Retina (tissue), 1 donor: ENCODE results near the gene OPCML.

Source experiments
- DNase-seq: peaks from one replicate; pipeline ENCODE4 v3.0.0-alpha.2; 2016

The OPCML gene

GRCh38 chr11:132771746-132772145 lies 760.6 kb downstream of the OPCML start:
- DNase-seq = no peak

- peak; percentile 49 for DNase-seq
Measured at GRCh38 chr11:132770829-132771530, 761.3 kb downstream of the OPCML start.

GRCh38 chr11:132763503-132763902 lies 768.8 kb downstream of the OPCML start:
- no peak for DNase-seq

GRCh38 chr11:132755934-132756333 lies 776.4 kb downstream of the OPCML start:
- DNase-seq = no peak

DNA sequence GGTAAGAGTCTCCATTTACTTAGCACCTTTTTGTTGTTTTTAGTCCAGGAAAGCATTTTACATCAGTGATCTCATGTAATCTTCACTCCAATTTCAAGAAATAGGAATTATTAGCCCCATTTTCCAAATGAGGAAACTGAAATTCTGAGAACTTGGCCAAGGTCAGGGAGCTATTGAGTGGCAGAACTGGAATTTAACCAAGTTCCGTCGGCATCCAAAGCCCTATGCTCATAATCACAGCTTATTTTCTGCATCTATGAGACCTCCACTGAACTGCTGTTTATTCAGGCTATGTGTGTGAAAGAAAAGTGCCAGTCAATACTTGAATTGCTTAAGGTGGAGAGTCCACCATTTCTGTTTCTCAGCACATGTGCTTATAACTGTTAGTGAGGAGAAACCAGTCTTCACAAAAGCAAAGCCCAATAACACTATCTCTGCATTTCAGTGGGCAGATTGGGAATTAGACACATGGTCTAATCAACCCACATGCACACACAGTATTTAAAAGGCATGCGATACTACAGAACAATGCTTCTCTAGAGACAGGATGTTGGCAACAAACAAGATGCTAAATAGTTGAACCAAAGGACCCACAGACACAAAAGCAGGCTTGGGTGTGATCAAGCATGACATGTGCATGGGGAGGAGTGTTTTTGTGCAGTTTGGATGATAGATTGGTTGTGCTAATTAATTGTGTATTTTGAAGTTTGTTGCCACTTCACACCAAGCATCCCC lies 780.6 kb downstream of the OPCML start:
- DNase-seq = no peak

DNA sequence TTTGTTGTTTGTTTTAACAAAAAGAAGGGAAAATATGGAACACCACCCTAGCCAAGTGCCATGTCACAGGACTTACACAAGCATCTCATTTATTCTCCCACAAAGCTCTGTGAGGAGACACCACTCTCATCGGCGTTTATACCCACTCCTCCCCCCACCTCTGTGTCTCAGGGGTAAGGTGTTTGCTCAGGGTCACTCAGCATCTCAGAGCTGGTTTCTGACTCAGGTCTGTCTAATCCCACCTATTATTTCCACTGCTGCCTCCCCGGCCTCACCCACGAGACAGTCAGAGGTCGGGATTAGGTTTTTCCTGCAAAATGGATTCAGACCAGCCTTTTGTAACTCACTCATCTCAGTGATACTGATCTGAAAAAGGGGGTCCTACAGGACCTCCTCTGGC lies 786.0 kb downstream of the OPCML start:
- no peak for DNase-seq

GRCh38 chr11:132745306-132745705 lies 787.0 kb downstream of the OPCML start:
- no peak for DNase-seq

GRCh38 chr11:132744771-132745170 lies 787.5 kb downstream of the OPCML start:
- no peak for DNase-seq

- DNase-seq = peak; percentile 46
Measured at GRCh38 chr11:132743601-132744000, 788.7 kb downstream of the OPCML start.

GRCh38 chr11:132742929-132743328 lies 789.4 kb downstream of the OPCML start:
- DNase-seq = no peak

DNA sequence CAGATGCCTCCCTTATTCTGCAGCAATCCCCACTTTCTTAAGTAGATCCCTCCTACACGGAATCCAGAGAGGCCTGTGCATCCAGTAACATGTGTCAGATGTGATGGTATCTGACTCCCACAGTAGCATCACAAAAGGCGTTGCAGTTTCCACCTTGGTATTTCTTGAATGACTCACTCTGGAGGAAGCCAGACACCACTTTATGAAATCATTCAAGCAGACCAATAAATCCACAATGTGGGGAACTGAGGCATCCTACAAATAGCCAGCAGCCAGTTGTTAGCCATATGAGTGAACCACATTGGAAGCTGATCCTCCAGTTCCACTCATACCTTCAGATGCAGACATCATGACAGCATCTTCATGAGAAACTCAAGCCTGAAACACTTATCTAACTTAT lies 798.1 kb downstream of the OPCML start:
- no peak for DNase-seq

GRCh38 chr11:132728026-132728425 lies 804.3 kb downstream of the OPCML start:
- no peak for DNase-seq

- no peak for DNase-seq
Measured at GRCh38 chr11:132721526-132721925, 810.8 kb downstream of the OPCML start.

- DNase-seq = no peak
Measured at GRCh38 chr11:132719684-132720083, 812.6 kb downstream of the OPCML start.

DNA sequence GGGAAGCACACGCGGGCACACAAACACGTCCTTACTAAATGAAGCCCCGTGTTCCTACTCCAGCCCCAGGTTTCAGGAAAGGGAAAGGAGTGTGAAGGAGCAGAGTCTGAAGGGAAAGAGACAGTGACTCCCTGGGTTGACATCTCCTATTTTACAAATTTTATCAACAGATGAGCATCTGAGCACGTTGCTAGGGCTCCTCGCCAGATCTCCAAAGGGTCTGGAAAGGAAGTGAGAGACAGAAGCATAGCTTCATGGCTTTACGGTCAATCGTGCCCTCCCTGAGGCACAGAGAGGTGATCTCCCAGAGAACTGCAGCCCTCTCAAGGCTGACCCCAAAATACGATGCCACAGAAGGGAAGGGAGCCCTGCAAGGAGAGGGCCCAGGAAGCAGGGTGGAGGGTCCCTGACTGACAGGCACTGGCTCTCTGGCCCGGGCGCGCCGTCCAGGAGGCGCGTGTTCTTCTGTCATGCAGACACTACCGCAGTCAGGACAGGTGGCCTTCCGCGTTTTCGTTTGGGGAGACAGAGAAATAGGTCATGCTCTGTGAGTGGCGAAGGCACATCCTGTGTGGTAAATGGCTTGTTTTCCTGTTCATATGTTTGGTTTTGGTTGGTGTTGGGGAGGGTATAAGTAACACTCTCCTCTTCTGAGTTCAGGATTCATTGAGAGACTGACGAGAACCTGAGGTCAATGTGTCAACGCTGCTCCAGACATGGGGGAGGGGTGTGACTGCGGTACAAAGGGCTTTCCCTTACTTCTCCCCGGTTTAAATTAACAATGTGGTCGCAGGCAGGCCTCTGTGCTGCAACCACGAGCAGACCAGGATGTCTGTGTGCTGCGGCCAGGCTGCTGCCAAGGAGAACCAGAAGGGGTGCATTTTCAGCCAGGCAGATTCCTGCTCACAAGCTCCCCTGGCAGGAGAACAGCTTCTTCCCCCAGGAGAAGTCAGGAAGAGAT lies 813.3 kb downstream of the OPCML start:
- no peak for DNase-seq

GRCh38 chr11:132717824-132718223 lies 814.5 kb downstream of the OPCML start:
- DNase-seq = no peak

DNA sequence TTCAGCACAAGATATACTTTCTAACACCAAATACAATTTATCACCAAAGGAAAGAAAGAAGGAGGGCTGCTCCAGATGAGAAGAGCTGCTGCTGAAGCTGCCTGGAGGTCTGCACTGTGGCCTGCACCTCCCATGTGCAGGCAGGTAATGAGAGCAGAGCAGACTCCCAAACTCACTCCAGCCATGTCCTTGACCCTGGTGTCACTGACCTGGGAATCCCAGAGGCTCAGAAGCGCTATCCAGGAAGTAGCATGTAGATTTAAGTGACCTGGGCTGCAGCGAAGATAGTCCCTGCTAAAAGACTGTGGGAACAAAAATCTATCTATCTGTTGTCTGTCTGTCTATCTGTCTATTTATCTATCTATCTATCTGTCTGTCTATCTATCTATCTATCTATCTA lies 816.3 kb downstream of the OPCML start:
- DNase-seq = no peak

DNA sequence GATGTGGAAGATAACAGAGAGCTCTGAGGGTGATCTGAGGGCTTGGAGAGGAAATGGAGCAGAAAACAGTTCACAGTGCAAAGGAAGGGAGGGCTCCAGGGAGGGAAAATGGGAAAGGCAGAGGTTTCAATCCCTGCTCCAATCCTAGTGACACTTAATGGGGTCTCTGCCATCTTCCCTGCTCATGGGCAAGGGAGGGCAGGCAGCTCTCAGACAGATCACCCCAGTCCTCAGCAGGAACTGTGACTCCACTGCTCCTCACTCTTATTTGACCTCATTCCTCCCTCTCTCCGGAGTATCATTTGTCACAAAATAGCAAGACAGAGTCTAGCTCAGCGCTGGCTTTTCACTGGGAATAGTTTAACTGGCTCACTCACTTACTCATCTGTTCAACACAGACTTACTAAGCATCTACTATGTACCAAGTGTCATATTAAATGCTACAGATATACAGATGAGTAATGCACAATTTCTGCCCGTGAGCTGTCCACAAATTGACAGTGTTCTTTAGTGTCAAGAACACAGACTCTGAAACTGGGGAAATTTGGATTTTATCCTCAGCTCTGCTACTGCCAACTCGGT lies 817.4 kb downstream of the OPCML start:
- peak; percentile 57 for DNase-seq

DNA sequence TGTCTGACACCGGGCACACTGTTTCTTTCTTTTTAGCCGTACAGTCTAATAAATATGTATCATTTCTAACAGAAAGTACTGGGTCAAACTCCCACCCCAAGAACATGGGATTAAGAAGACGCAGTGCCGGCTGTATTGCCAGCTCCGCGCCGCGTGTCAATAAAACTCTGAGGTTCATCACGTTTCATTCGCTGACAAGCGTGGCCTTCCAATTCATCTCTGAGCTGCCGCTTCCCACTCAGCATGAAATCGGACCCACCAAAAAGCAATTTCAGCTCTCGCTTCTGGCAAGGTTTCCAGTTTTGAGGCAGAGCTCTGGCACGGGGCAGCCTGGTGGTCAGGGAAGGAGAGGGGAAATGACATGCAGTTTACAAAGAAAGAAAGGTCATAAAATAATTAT lies 819.8 kb downstream of the OPCML start:
- DNase-seq = no peak

DNA sequence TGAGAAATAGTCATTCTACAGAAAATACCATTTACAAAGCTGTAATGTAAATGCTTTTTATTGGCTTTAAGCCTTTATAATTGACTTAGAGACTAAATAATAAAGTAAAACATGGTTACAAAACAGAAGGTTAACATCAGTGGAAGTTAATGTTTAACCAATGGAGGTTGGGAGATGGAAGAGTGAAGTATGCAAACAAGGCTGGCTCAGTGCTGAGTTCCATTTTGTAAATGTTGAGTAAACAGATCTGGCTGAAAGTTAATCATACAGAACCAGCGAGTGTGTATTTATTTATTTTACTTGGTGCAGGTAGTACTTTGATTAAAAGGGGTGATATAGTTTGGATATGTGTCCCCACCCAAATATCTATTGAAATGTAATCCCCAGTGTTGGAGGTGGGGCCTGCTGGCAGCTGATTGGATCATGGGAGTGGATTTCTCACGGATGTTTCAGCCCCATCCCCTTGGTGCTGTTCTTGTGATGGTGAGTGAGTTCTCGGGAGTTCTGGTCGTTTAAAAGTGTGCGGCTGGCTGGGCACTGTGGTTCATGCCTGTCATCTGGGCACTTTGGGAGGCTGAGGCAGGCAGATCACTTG lies 827.4 kb downstream of the OPCML start:
- no peak for DNase-seq

DNA sequence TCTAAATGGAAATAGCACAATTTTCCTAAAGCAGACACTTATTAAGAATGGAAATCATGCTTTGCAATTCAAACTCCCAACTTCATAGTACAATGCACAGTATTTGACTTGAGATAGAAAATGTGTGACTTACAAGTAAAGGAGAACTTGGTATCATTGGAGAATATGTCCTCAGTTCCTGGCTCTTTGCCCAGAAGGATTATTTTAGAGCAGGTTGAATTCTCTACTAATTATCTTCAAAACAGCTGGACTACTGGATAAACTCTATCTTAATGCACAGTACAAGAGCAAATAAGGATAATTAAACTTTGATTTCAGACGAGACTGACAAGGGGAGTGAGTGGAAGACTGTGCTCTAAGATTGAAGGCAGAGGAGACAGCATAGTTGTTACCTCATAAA lies 839.4 kb downstream of the OPCML start:
- DNase-seq = no peak

GRCh38 chr11:132691848-132692550 lies 840.3 kb downstream of the OPCML start:
- DNase-seq = no peak
